Progenitor cell of endocrine pancreas (in vitro differentiated cells): Measurements from ENCODE around the gene GMEB2. TPM values are rescaled to one million over a fixed set of nuclear protein-coding genes. Genes with fewer than 3 reads are reported as not detected.

Source experiments
- DNase-seq: peaks from one replicate; pipeline ENCODE4 v3.0.0; 2021; ENCODE audit warnings: low spot score; ENCODE audit not compliant: unreplicated experiment
- H3K27ac Mint-ChIP-seq: 2 replicates; pipeline ENCODE4 v1.8.0; 2021; ENCODE audit warnings: mild to moderate bottlenecking, moderate library complexity, mixed read lengths
- H3K27me3 Mint-ChIP-seq: 2 replicates; pipeline ENCODE4 v1.8.0; 2021; ENCODE audit warnings: mixed read lengths
- H3K36me3 Mint-ChIP-seq: 2 replicates; pipeline ENCODE4 v1.8.0; 2022; ENCODE audit warnings: mixed read lengths; ENCODE audit not compliant: insufficient read depth
- H3K4me1 Mint-ChIP-seq: 2 replicates; pipeline ENCODE4 v1.8.0; 2021; ENCODE audit warnings: low read depth, mixed read lengths
- H3K4me3 Mint-ChIP-seq: 2 replicates; pipeline ENCODE4 v1.8.0; 2021; ENCODE audit warnings: low read depth, mild to moderate bottlenecking, moderate library complexity, mixed read lengths
- H3K9me3 Mint-ChIP-seq: 2 replicates; pipeline ENCODE4 v1.8.0; 2021; ENCODE audit warnings: low read depth, mixed read lengths
- total RNA-seq: library from RNA; stranded (reverse); gene quantifications from 2 replicates; pipeline ENCODE4 v1.2.1, GENCODE V29; 2021
- TF ChIP-seq, protein P1 (sequence below): fragments of 200-600 bp; sonication (generic); IDR thresholded peaks from one replicate; pipeline ENCODE4 v1.5.0; 2021; ENCODE audit warnings: antibody characterized with exemption, mild to moderate bottlenecking; ENCODE audit not compliant: unreplicated experiment

The GMEB2 gene
- total RNA-seq, 1 donor from 2014 or later = 15.1 TPM

DNA sequence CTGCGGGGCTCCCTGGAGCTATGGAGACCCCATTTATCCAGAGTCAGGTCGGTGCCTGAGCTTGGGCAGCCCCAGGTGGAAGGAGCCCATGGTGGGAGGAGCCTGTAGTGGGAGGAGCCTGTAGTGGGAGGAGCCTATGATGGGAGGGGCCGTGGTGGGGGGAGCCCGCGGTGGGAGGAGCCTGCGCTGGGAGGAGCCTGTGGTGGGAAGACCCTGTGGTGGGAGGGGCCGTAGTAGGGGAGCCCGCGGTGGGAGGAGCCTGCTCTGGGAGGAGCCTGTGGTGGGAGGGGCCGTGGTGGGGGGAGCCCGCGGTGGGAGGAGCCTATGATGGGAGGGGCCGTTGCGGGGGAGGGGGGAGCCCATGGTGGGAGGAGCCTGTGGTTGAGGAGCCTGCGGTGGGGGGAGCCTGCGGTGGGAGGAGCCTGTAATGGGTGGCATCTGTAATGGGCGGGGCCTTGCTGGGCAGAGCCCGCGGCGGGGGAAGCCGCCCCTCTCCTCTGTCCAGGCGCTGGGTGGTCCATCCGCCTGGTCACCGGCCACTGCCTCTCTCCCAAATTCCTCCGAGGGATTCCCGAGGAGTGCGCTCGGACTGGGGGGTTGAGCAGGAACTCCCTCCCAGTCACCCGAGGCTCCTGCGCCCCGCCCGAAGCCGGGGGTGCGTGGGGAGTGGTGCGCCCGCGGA lies 73.5 kb downstream of the GMEB2 start:
- peaks cover 12% of the 10 kb centered on the region for H3K27me3 Mint-ChIP-seq
- H3K9me3 Mint-ChIP-seq = no peaks in the 10 kb centered on the region
- no peaks in the 10 kb centered on the region for H3K4me1 Mint-ChIP-seq
- no peak overlapping the region for H3K27ac Mint-ChIP-seq
- TF ChIP-seq, protein P1, sequence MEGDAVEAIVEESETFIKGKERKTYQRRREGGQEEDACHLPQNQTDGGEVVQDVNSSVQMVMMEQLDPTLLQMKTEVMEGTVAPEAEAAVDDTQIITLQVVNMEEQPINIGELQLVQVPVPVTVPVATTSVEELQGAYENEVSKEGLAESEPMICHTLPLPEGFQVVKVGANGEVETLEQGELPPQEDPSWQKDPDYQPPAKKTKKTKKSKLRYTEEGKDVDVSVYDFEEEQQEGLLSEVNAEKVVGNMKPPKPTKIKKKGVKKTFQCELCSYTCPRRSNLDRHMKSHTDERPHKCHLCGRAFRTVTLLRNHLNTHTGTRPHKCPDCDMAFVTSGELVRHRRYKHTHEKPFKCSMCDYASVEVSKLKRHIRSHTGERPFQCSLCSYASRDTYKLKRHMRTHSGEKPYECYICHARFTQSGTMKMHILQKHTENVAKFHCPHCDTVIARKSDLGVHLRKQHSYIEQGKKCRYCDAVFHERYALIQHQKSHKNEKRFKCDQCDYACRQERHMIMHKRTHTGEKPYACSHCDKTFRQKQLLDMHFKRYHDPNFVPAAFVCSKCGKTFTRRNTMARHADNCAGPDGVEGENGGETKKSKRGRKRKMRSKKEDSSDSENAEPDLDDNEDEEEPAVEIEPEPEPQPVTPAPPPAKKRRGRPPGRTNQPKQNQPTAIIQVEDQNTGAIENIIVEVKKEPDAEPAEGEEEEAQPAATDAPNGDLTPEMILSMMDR = no peak
- H3K4me3 Mint-ChIP-seq = peak overlapping the region; percentile 69
- peak; percentile 70 for DNase-seq
- H3K36me3 Mint-ChIP-seq = no peaks in the 10 kb centered on the region

DNA sequence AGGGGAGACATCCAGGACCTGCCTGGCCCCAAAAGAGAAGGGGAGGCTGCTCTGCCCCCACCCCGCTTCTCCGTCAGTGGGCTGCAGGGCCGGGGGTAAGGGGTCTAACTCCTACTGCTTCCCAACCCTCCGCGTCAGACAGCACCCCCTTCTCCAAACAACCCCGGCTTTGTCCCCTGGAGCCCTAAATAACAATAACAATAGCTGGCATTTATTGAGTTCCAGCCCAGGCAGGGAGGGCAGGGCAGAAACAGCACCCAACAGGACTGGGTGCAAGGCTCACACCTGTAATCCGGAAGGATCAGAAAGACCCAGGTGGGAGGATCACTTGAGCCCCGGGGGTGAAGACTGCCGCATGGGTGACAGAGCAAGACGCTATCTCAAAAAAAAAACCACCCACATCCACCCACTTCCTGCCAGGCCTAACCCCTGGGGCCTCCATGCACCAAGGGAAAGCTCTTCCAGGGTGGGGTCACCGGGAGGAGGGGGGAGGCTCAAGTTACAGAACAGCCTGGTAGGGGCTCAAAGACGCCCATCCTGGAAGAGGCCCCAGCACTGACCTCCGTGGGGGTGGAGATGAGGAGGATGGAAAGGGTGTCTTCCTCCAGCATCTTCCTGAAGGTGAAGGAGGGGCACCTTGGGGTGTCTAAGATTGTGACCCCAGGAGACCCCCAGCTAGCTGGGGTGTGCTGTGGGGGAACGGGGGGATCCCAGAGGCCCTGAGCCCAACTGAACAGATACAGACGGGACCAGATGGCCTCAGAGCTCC lies 74.2 kb downstream of the GMEB2 start:
- Mint-ChIP-seq H3K36me3 (no peaks in the 10 kb centered on the region), H3K4me3 (peak overlapping the region; percentile 38)

DNA sequence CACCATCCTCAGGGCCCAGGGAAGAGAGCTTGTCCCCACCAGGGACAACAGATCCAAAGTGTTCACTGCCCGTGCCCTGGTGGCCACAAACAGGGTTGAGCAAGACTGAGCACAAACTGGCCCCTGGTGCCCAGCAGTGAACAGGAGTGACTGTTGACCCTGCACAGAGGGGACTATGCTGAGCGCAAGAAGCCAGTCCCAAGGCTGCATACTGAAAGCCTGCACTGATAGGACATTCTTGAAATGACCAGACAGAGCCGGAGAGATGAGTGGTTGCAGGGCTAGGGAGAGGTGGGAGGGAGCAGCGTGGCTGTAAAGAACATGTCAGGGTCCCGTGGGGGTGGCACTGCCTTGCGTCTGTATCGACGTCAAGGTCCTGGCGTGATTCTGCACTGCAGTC lies 75.8 kb downstream of the GMEB2 start:
- Mint-ChIP-seq H3K4me3 (no peak overlapping the region), H3K36me3 (no peaks in the 10 kb centered on the region), H3K27ac (no peak overlapping the region), H3K9me3 (no peaks in the 10 kb centered on the region), H3K27me3 (peaks cover 15% of the 10 kb centered on the region), H3K4me1 (no peaks in the 10 kb centered on the region)
- no peak for DNase-seq
- TF ChIP-seq, protein P1 = no peak

More for the DNA sequence above, 74.2 kb downstream of the GMEB2 start:
- no peak for DNase-seq
- H3K27ac Mint-ChIP-seq = no peak overlapping the region
- H3K4me1 Mint-ChIP-seq = no peaks in the 10 kb centered on the region
- H3K27me3 Mint-ChIP-seq = peaks cover 12% of the 10 kb centered on the region
- TF ChIP-seq, protein P1 = no peak
- no peaks in the 10 kb centered on the region for H3K9me3 Mint-ChIP-seq

DNA sequence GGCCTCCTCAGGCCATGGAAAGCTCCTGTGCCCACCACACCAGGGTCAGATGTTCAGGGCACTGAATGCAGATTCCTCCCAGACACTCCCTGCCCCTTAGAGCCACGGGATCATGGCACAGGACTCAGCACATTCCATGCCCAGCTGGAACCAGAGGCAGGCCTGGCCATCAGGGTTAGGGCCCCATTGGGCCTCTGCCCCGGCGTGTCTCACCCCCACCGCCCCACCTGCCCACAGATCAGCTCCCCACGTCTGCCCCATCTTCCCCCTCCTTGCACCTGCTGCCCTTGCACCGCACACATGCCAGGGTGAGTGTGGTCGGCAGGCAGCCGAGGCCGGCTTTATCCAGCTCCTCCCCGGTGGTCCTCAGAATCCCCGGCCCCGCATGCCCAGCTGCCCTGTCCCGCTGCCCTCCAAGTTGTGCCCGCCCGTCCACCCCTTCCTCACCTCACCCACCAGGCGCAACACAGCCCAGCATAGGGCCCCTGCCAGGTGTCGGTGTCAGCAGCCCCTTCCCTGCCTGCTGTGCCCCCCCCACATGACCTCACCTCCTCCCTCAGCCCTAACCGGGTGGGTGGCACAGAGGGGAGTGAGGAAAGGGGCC lies 77.1 kb downstream of the GMEB2 start:
- Mint-ChIP-seq H3K9me3 (no peaks in the 10 kb centered on the region), H3K27ac (no peak overlapping the region), H3K36me3 (no peaks in the 10 kb centered on the region), H3K4me1 (peaks cover 3% of the 10 kb centered on the region), H3K27me3 (peaks cover 18% of the 10 kb centered on the region), H3K4me3 (no peak overlapping the region)
- no peak for DNase-seq
- TF ChIP-seq, protein P1 = no peak

DNA sequence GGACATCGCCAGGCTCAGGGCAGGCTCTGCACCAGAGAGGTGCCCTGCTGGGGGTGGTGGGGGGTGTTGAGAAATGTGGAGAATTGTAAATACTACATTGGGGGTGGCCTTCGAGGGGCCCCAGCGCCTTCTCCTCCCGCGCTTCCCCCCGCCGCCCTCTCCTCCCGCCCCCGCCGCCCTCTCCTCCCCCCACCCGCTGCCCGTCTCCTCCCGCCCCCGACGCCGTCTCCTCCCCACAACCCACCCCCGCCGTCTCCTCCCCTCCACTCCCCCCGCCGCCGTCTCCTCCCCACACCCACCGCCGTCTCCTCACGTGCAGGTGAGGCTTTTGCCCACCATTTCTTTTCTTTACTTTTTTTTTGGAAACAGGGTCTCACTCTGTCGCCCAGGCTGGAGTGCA lies 77.9 kb downstream of the GMEB2 start:
- Mint-ChIP-seq H3K27ac (no peak overlapping the region), H3K4me1 (peaks cover 3% of the 10 kb centered on the region), H3K9me3 (no peaks in the 10 kb centered on the region), H3K36me3 (no peaks in the 10 kb centered on the region), H3K27me3 (peaks cover 18% of the 10 kb centered on the region), H3K4me3 (no peak overlapping the region)
- no peak for DNase-seq
- TF ChIP-seq, protein P1 = no peak
